GM19025 (cell line): ENCODE results near the gene TENM4.

Experiments used
- ATAC-seq: cut with Tn5 transposase; IDR thresholded peaks from one replicate; pipeline ENCODE4 v1.9.1; 2021; ENCODE audit warnings: mild to moderate bottlenecking, low read depth, moderate library complexity; ENCODE audit not compliant: unreplicated experiment

TENM4 gene

GRCh38 chr11:78711735-78712134, 729.1 kb downstream of the TENM4 start:
- ATAC-seq, result no peak

GRCh38 chr11:78710417-78710816, 730.4 kb downstream of the TENM4 start:
- no peak for ATAC-seq

- ATAC-seq, result no peak
These were observed 732.4 kb downstream of the TENM4 start for GRCh38 chr11:78708388-78708787.

GRCh38 chr11:78706551-78706950, 734.3 kb downstream of the TENM4 start:
- ATAC-seq, result no peak

- no peak for ATAC-seq
These were observed 736.0 kb downstream of the TENM4 start for GRCh38 chr11:78704811-78705210.

- ATAC-seq, result no peak
These were observed 741.2 kb downstream of the TENM4 start for GRCh38 chr11:78699609-78700135.

GRCh38 chr11:78698612-78699011, 742.2 kb downstream of the TENM4 start:
- no peak for ATAC-seq

- ATAC-seq, result no peak
These were observed 744.7 kb downstream of the TENM4 start for GRCh38 chr11:78696177-78696576.

- no peak for ATAC-seq
These were observed 746.7 kb downstream of the TENM4 start for GRCh38 chr11:78694152-78694551.

- ATAC-seq, result no peak
These were observed 749.6 kb downstream of the TENM4 start for GRCh38 chr11:78691215-78691614.

GRCh38 chr11:78690352-78690987, 750.4 kb downstream of the TENM4 start:
- no peak for ATAC-seq

- ATAC-seq, result no peak
These were observed 751.2 kb downstream of the TENM4 start for GRCh38 chr11:78689585-78690153.

GRCh38 chr11:78689101-78689500, 751.7 kb downstream of the TENM4 start:
- ATAC-seq, result no peak

GRCh38 chr11:78688460-78688859, 752.4 kb downstream of the TENM4 start:
- no peak for ATAC-seq

- no peak for ATAC-seq
These were observed 755.7 kb downstream of the TENM4 start for GRCh38 chr11:78685156-78685555.

GRCh38 chr11:78684377-78684776, 756.5 kb downstream of the TENM4 start:
- ATAC-seq, result no peak

GRCh38 chr11:78683774-78684173, 757.1 kb downstream of the TENM4 start:
- ATAC-seq, result no peak

GRCh38 chr11:78676026-78676557, 764.7 kb downstream of the TENM4 start:
- ATAC-seq, result no peak

GRCh38 chr11:78672850-78673620, 767.8 kb downstream of the TENM4 start:
- ATAC-seq, result no peak

- ATAC-seq, result no peak
These were observed 771.6 kb downstream of the TENM4 start for GRCh38 chr11:78669249-78669648.

GRCh38 chr11:78667461-78667860, 773.4 kb downstream of the TENM4 start:
- no peak for ATAC-seq
